IMR-90 (cell line): ENCODE results near the gene ACIN1.

Experiments
- CTCF ChIP-seq: conservative IDR thresholded peaks from 2 replicates; pipeline ENCODE4 v1.5.1; 2012; ENCODE audit warnings: mild to moderate bottlenecking, low read depth, low read length, improper control_type of control experiment
- POLR2A ChIP-seq: IDR thresholded peaks from 2 replicates; pipeline ENCODE4 v1.6.1; 2012; ENCODE audit warnings: mild to moderate bottlenecking, low read depth, low read length
- RAD21 ChIP-seq: IDR thresholded peaks from 2 replicates; pipeline ENCODE4 v1.6.1; 2012; ENCODE audit warnings: low read length, improper control_type of control experiment

GRCh38 chr14:23093991-23094665, 808 bp downstream of the ACIN1 start:
- TF ChIP-seq CTCF (peak; percentile 28), RAD21 (no peak), POLR2A (no peak)
